ENCODE results near the gene MTG1.
A peak's percentile ranks its signal among the peaks of the same experiment; 100 is the strongest.
"Not testable (repeated sequence)": the region's sequence is repeated elsewhere in the genome, so short reads cannot be mapped to it uniquely, and the experiment has no call there.

Gene MTG1

DNA sequence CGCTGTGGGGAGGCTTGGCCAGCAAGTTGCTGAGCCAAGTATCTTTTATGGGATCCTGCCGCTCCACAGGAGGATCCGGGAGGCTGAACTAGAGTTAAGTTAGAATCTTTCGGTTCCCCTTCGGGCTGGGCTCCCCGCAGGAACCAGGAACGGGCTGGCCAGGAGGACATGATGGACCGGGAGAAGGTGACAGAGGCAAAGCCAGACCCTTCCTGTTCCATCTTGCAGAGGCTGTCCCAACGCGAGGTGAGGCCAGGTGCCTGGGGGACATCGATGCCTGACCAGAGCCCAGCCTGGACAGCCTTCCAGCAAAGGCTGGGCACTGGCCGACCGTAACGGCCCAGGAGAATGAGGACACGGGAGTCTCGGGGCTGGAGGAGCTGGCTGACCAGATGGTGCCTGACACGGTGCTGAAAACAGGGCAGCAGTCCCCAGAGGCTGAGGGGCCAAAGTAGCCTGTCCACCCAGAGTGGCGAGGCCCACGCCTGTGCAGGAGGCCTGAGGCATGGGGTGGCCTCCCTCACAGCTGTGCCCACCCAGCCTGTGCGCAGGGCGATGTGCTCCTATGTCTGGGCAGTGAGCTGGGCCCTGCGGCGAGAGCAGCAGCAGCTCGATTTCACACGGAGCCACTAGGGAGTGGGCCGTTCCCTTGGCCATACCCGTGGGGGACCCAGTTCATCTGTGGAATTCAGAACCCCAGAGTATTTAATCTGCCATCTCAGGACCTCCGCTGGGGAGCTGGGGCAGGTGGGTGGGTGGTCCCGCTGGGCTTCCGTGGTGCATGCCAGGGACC lies 16.7 kb upstream of the MTG1 start:
- H3K4me3 ChIP-seq (ENCODE audit: low read depth, low read length) = no peak overlapping the region

- H3K4me3 ChIP-seq (ENCODE audit: low read depth, low read length) = peak overlapping the region; percentile 61
These were observed 16.1 kb upstream of the MTG1 start for GRCh38 chr10:133377818-133378250.

DNA sequence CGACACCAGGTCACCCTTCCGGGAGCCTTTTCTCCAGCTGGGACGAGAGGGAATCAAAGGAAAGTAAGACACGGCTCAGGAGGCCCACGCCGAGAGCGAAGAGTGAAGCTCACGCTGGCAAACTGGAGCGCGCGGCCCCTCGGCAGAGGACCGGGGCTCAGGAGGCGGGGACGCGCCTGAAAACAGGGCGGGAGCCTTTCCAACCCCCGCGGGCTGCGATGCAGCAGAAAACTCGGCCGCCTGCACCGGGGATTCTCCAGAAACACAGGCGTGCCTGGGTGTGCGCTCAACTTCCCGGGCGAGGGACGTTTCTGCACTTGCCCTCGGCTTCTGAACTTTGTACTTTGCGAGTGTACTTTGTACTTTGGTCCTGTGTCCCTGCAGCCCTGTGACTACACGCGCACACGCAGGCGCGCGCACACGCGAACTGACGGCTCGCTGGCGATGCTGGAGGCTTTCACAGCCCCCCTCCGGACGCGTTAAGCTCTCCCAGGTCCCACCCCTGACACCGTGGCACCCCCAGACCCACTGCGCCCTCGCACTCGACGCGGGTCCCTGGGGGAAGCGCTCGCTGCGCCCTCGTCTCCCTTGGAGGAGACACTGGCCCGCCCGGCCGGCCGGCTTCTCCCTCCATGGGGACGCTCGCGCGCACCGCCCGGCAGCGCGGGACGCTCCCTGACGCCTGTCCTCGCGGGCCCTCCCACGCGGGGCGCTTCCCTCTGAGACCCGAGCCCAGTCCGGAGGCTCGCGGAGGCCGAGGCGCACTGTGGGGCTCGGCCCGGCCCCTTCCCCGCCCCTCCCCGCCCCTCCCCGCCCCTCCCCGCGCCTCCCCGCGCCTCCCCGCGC lies 15.5 kb upstream of the MTG1 start:
- H3K4me3 ChIP-seq (ENCODE audit: low read depth, low read length) = peak overlapping the region; percentile 61

GRCh38 chr10:133379152-133379800 lies 14.7 kb upstream of the MTG1 start, which contains the start of gene PAOX:
Gene PAOX (plus strand): TSS chr10:133379262. CDS start chr10:133379317, 55 bp downstream.
- peak within 1 kb of the TSS; percentile 61 for H3K4me3 ChIP-seq (ENCODE audit: low read depth, low read length)

DNA sequence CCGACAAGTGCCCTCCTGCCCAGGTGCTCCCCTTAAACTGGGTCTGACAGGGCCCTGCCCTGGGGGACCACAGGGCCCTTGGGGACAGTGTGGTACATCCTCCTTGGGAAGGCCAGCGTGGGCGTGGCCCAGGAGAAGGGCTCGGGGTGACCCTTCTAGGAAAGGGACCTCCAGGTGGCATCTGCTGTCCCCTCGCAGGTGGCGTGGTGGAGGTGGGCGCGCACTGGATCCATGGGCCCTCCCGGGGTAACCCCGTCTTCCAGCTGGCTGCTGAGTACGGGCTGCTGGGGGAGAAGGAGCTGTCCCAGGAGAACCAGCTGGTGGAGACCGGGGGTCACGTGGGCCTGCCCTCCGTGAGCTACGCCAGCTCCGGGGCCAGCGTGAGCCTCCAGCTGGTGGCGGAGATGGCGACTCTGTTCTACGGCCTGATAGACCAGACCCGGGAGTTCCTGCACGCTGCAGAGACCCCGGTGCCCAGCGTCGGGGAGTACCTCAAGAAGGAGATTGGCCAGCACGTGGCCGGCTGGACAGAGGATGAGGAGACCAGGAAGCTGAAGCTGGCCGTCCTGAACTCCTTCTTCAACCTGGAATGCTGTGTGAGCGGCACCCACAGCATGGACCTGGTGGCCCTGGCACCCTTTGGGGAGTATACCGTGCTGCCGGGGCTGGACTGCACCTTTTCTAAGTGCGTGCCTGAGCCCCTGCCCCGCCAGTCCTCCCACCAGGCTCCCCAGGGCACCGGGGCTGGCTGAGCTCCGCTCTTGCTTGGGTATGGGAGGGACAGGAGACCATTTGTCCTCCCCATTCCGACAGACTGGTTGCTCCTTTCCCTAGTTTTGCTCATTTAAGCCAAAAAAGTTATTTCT lies 13.9 kb upstream of the MTG1 start:
- H3K4me3 ChIP-seq (ENCODE audit: low read depth, low read length) = peak overlapping the region; percentile 35

GRCh38 chr10:133381036-133381435 lies 12.9 kb upstream of the MTG1 start:
- H3K4me3 ChIP-seq (ENCODE audit: low read depth, low read length) = no peak overlapping the region

DNA sequence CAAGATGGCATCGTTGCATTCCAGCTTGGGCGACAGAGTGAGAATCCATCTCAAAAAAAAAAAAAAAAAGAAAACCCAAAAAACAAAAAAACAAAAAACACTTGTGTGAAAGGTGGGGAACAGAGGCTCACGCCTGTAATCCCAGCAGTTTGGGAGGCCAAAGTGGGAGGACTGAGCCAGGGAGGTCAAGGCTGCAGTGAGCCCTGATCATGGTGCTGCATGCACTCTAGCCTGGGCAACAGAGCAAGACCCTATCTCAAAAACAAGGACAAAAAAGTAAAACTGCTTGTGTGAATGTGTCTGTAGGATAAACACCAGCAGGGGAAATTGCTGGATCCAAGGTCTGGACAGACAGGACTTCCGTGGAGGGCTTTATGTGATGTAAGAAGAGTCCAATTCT lies 10.4 kb upstream of the MTG1 start:
- no peak overlapping the region for H3K4me3 ChIP-seq (ENCODE audit: low read depth, low read length)

DNA sequence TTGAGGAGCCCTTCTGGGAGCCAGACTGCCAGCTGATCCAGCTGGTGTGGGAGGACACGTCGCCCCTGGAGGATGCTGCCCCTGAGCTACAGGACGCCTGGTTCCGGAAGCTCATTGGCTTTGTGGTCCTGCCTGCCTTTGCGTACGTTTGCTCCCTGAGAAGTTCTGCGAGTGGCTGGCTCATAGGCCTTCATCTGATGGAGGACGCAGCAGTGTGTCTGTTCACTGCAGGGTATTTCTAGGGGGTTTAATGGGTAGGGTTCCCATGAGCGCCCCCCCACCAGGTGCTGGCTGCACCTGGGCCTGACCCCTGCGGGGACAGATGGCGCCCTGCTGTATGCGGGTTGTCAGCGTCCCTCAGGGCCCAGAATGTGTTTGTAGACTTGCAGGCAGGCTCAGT lies 9.9 kb upstream of the MTG1 start:
- H3K4me3 ChIP-seq (ENCODE audit: low read depth, low read length) = no peak overlapping the region

GRCh38 chr10:133385214-133385613 lies 8.7 kb upstream of the MTG1 start:
- no peak overlapping the region for H3K4me3 ChIP-seq (ENCODE audit: low read depth, low read length)

- H3K4me3 ChIP-seq (ENCODE audit: low read depth, low read length) = not testable (repeated sequence)
These were observed 7.0 kb upstream of the MTG1 start for GRCh38 chr10:133386951-133387350.

DNA sequence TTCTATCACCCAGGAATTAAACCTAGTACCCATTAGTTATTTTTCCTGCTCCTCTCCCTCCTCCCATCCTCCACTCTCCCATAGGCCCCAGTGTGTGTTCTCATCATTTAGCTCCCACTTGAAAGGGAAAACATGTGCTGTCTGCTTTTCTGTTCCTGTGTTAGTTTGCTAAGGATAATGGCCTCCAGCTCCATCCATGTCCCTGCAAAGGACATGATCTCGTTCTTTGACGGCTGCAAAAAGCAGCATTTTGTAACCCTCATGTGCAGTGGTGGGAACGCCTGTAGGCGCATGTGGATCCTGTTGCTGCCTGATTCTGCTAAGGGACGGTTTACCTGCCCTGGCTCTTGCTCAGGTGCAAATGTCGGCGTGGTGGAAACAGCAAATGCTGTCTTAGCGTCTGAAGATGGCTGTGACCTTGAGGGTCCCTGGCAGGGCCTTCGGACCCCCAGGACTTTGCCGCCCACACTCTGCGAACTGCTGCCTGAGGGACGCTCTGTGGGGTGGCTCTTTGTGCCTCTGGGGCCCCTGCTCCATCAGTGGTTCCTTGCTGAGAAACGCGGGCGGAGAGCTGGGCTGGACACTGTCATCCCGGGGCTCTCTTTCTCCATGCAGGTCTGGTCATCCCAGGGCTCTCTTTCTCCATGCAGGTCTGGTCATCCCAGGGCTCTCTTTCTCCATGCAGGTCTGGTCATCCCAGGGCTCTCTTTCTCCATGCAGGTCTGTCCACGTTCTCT lies 5.6 kb upstream of the MTG1 start:
- no peak overlapping the region for H3K4me3 ChIP-seq (ENCODE audit: low read depth, low read length)

DNA sequence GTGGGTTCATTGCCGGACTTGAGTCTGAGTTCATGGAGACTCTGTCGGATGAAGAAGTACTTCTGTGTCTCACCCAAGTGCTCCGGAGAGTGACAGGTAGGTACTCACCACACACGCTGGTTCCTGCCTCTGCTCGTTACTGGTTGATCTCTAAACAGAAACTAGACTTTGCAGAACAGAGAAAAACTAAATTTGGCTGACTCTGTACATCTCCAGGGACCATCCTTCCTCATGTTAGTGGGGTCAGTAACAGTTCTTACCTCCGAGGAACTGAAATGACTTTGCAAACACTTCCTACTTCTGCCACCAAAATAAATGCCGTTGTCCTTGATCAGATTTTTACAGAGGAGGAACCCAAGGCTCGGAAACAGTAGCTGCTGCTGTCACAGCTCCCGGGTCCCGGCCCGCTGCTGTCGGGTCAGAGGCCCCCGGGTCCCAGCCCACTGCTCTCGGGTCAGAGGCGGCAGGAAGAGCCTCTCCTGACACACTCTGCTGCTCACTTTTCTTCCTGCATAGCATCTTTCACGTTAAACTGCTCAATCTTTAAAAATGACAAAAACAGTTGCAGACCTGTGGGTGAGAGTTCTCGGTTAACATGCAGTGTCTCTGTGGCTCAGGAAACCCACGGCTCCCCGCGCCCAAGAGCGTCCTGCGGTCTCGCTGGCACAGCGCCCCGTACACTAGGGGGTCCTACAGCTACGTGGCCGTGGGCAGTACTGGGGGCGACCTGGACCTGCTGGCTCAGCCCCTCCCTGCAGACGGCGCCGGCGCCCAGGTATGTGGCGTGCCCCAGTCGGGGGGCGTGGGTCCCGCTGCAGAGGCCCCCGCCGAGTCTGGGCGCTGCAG lies 4.8 kb upstream of the MTG1 start:
- no peak overlapping the region for H3K4me3 ChIP-seq (ENCODE audit: low read depth, low read length)

DNA sequence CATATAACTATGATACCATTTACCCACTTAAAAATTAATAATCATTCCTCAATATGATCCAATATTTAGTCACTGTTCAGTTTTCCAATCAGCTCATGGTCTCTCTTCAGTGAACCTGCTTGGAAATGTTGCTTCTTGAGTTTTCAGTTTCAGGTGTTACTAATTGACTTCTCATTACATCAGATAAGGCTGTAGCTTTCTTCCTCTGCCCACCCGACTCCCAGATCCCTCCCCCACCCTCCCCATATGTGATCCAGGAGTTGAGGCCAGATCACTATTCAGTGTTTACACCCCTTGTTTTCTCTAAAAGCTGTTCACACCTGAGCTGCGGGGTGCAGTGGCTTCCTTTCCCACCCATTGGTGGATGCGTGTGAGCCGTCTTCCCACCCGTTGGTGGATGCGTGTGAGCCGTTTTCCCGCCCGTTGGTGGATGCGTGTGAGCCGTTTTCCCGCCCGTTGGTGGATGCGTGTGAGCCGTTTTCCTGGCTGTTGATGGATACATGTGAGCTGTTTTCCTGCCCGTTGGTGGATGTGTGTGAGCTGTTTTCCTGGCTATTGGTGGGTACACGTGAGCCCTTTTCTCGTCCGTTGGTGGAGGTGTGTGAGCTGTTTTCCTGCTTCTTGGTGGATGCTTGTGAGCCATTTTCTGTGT lies 3.2 kb upstream of the MTG1 start:
- H3K4me3 ChIP-seq (ENCODE audit: low read depth, low read length) = no peak overlapping the region

GRCh38 chr10:133391249-133391635 lies 2.7 kb upstream of the MTG1 start:
- no peak overlapping the region for H3K4me3 ChIP-seq (ENCODE audit: low read depth, low read length)

GRCh38 chr10:133391761-133392518 lies 2.0 kb upstream of the MTG1 start:
- H3K4me3 ChIP-seq (ENCODE audit: low read depth, low read length) = no peak overlapping the region

DNA sequence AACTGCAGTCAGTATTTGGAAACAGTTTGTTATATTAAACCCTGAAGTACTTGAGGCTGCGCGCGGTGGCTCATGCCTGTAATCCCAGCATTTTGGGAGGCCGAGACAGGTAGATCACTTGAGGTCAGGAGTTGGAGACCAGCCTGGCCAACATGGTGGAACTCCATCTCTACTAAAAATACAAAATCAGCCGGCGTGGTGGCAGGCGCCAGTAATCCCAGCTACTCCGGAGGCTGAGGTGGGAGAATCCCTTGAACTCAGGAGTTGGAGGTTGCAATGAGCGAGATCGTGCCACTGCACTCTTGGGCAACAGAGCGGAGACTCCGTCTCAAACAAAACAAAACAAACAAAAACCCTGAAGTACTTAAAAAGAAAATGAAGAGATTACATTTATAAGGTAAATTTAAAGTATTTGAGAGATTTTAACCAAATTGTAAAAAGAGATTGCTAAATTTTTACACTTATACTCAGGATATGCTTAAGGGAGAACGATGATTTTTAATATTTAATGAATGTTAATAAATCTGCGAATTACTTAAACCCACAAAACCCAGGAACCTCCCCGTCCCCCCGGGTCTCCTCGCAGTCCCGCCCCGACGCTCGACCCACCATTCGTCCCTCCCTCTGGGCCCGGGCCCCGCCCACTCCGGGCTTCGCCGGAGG lies 425 bp upstream of the MTG1 start:
- H3K4me3 ChIP-seq (ENCODE audit: low read depth, low read length) = no peak overlapping the region

GRCh38 chr10:133394801-133395221 lies 854 bp downstream of the MTG1 start:
- peak overlapping the region; percentile 91 for H3K4me3 ChIP-seq (ENCODE audit: low read depth, low read length)

Data from iPS-11a (cell line).